Endothelial cell of umbilical vein (primary cell): ENCODE results near the gene HDHD2.
"Not testable (repeated sequence)": the region's sequence is repeated elsewhere in the genome, so short reads cannot be mapped to it uniquely, and the experiment has no call there.

ENCODE experiments used
- CTCF ChIP-seq, 2 donors: IDR thresholded peaks; 1 replicate in 1 of 2; 2 replicates in 1 of 2; pipeline ENCODE4 v1.5.1; 2011; ENCODE audit warnings: low read length in 2 of 2, mild to moderate bottlenecking in 2 of 2, moderate library complexity in 2 of 2, control low read depth in 1 of 2, inconsistent platforms in 1 of 2, low read depth in 1 of 2; ENCODE audit not compliant: insufficient read depth in 1 of 2; ENCODE audit errors: extremely low read depth in 1 of 2
- EZH2 ChIP-seq: IDR thresholded peaks from 2 replicates; pipeline ENCODE4 v1.6.1; 2012; ENCODE audit warnings: borderline replicate concordance, low read depth, mild to moderate bottlenecking, moderate library complexity, low read length, inconsistent platforms; ENCODE audit not compliant: severe bottlenecking
- MAX ChIP-seq: IDR thresholded peaks from 2 replicates; pipeline ENCODE4 v1.6.1; 2011; ENCODE audit not compliant: insufficient read depth, insufficient read length
- POLR2A ChIP-seq: IDR thresholded peaks from 2 replicates; pipeline ENCODE4 v1.6.1; 2012; ENCODE audit warnings: low read depth, mild to moderate bottlenecking, control low read depth, low read length
- POLR2AphosphoS5 ChIP-seq: IDR thresholded peaks from 2 replicates; pipeline ENCODE4 v1.6.1; 2012; ENCODE audit warnings: low read depth, mild to moderate bottlenecking, control low read depth, low read length, moderate library complexity; ENCODE audit not compliant: insufficient read depth

- TF ChIP-seq CTCF (IDR thresholded peaks at IDR 0.05; ENCODE audit: extremely low read depth in 1 of 2, insufficient read depth in 1 of 2, low read depth in 1 of 2, low read length in 2 of 2); POLR2A; EZH2; POLR2AphosphoS5; MAX: not testable (repeated sequence)
Observed at GRCh38 chr18:47182156-47182555, 31.9 kb upstream of the HDHD2 start.
